C4-2B (cell line): ENCODE measurements around the gene SLC25A5.
"Not testable (repeated sequence)": the region's sequence is repeated elsewhere in the genome, so short reads cannot be mapped to it uniquely, and the experiment has no call there.

Source experiments
- H3K27ac ChIP-seq: fragments of 450-650 bp; 2 replicates; pipeline ENCODE4 v1.5.1; 2017
- CTCF ChIP-seq: fragments of 450-650 bp; conservative IDR thresholded peaks from 2 replicates; pipeline ENCODE4 v1.5.1; 2017; ENCODE audit warnings: mild to moderate bottlenecking
- ZFX ChIP-seq: fragments of 450-650 bp; IDR thresholded peaks from 2 replicates; pipeline ENCODE4 v1.6.1; 2017

The SLC25A5 gene

DNA sequence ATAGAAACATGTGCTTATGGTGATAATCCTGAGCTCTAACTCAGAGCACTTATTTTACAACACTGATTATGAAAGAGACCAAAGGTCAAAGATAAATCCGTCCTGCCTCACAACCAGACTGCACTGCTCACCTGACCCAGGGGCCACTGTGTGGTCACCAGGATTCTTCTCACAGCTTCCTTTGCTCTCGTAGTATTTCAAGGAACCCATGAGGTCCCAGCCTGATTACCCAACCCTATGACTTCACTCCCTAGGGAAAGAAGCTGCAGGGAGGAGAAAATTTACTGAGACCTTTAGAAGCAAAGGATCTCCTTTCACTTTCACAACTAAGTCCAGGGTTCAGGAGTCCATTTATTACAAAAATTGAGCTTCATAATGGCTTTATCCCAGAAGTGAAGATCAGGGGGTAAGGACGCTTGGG lies 9.6 kb downstream of the SLC25A5 start:
- no peak overlapping the region for H3K27ac ChIP-seq
- TF ChIP-seq ZFX (no peak), CTCF (no peak)

DNA sequence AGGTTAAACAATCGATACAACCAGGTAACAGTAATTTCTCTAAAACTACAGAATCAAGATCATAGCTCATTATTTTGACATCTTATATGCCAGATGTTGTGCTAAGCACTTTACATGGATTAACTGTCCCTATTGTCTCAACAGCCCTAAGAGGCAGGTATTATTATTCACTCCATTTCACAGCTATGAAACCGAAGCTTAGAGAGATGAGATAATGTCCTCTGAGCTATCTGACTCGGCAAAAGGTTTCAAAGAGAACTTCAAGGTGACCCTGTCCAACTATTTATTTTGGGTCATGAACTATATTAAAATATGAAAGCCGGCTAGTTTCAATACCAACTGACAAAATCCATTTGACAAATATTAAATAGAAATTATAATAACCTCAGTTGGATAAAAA lies 10.3 kb downstream of the SLC25A5 start:
- no peak overlapping the region for H3K27ac ChIP-seq
- TF ChIP-seq ZFX, result no peak

GRCh38 chrX:119479845-119480244 lies 11.6 kb downstream of the SLC25A5 start:
- no peak overlapping the region for H3K27ac ChIP-seq
- TF ChIP-seq ZFX, result no peak
- no peak for TF ChIP-seq CTCF

GRCh38 chrX:119481323-119481801 lies 13.1 kb downstream of the SLC25A5 start:
- H3K27ac ChIP-seq, result no peak overlapping the region
- TF ChIP-seq CTCF (no peak), ZFX (no peak)

DNA sequence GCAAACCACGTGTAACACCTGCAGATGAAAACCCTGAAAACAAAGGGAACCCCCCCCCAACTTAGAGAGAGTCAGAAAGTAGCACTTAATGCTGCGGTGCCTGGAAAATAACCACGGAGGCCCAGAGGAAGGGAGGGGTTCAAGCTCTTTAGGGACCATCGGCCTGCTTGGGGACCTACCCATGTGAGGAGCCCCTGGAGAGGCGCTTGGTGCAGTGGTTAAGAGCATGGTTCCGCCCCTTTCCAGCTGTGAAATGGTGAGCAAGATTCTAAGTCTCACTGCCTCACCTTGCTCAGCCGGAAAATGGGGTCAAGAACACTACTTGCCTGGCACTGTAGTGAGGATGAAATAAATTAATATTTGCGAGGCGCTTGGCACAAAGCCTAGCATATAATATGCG lies 13.8 kb downstream of the SLC25A5 start:
- TF ChIP-seq ZFX (no peak), CTCF (no peak)
- no peak overlapping the region for H3K27ac ChIP-seq

DNA sequence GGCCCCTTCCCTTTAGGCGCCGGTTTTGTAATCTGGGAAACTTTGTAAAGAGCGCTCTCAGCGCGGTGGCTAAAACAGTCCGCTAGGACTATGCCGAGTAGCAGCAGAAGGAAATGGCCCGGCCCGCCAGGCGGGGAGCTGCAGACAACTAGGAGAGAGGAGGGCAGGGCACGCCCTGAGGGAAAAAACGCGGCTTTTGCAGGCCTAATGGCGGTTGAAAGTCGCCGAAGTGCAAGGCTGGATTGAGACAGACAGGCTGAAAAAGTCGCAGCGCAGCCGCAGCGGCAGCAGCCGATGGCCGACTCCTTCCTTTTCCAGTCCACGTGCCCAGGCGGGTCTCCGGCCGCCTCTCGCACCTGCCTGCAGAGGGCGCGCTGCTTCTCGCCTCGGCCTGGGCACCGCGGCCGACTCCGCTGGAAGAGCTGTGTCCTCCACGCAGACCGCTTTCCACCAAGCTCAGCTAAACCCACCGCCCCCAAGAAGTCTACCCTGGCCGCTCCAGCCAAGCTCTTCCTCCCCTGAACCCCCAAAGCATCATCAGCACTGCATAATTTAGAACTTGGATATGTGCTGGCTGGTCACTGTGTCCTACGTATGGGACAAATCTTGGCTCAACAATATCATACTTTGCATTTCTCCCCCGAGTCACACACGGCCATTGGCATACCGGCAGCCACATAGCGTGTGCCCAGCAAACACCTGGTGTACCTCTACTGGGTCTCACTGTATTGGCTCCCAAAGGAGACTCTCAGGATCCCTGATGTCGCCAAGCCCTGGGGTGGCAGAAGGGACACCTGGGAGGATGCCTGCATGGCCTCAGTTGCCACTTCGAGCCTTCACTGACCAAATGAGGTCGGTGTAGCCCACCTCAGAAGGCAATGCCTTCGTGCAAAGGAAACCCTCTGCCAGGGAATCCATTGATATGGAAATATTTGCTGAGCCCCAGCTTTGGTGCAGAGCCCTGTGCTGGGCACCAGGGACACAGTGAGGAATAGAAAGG lies 14.5 kb downstream of the SLC25A5 start:
- H3K27ac ChIP-seq, result no peak overlapping the region
- TF ChIP-seq ZFX, result no peak
- no peak for TF ChIP-seq CTCF

DNA sequence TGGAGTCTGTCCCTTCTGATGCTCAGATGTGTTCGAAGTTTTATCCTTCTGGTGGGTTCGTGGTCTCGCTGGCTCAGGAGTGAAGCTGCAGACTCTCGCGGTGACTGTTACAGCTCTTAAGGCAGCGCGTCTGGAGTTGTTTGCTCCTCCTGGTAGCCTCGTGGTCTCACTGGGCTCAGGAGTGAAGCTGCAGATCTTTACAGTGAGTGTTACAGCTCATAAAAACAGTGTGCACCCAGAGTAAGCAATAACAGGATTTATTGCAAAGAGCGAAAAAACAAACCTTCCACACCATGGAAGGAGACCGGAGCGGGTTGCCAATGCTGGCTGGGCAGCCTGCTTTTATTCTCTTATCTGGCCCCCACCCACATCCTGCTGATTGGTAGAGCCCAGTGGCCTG lies 18.5 kb downstream of the SLC25A5 start:
- TF ChIP-seq CTCF, result no peak
- TF ChIP-seq ZFX, result no peak
- no peak overlapping the region; the same call in 1 of the 2 replicates for H3K27ac ChIP-seq

GRCh38 chrX:119487766-119488165 lies 19.5 kb downstream of the SLC25A5 start:
- not testable (repeated sequence) for H3K27ac ChIP-seq
